Ectodermal cell (in vitro differentiated cells): Measurements from ENCODE around the gene PEX12. TPM values are rescaled to one million over a fixed set of nuclear protein-coding genes. Genes with fewer than 3 reads are reported as not detected.
"Not testable (repeated sequence)": the region's sequence is repeated elsewhere in the genome, so short reads cannot be mapped to it uniquely, and the experiment has no call there.

Experiments
- H3K27ac ChIP-seq: 2 replicates; pipeline ENCODE4 v1.7.0; 2013; ENCODE audit warnings: mild to moderate bottlenecking, low read depth, low read length; ENCODE audit not compliant: insufficient read depth, poor library complexity, severe bottlenecking
- H3K27me3 ChIP-seq: 2 replicates; pipeline ENCODE4 v1.7.0; 2013; ENCODE audit warnings: mild to moderate bottlenecking, low read length; ENCODE audit not compliant: insufficient read depth, control insufficient read depth, poor library complexity, severe bottlenecking
- H3K36me3 ChIP-seq: one replicate; pipeline ENCODE4 v1.7.0; 2013; ENCODE audit warnings: low read length; ENCODE audit not compliant: control insufficient read depth, insufficient read depth
- H3K4me1 ChIP-seq: one replicate; pipeline ENCODE4 v1.7.0; 2013; ENCODE audit warnings: low read length; ENCODE audit not compliant: control insufficient read depth, insufficient read depth
- H3K4me3 ChIP-seq: 2 replicates; pipeline ENCODE4 v1.7.0; 2013; ENCODE audit warnings: low read depth, low read length, control low read depth; ENCODE audit not compliant: insufficient read depth
- H3K9me3 ChIP-seq: 2 replicates; pipeline ENCODE4 v1.7.0; 2013; ENCODE audit warnings: mild to moderate bottlenecking, low read length, moderate library complexity; ENCODE audit not compliant: control insufficient read depth
- WGBS, 2 experiments: methylation state at CpG; one replicate each; pipeline ENCODE4 v1.1.7; 2013; ENCODE audit warnings: missing lambda C conversion rate in 2 of 2; 5-methylcytosine and 5-hydroxymethylcytosine counted together
- polyA plus RNA-seq, 4 experiments: library from polyadenylated mRNA; stranded (reverse); fragments of 50-300 nt; gene quantifications; one replicate each; pipeline ENCODE4 v1.2.3, GENCODE V29; 2013

The PEX12 gene
- polyA plus RNA-seq (2013, experiment 1 of 4), result 6.3 TPM
- polyA plus RNA-seq (2013, experiment 2 of 4), result 6.8 TPM
- 7.0 TPM for polyA plus RNA-seq (2013, experiment 3 of 4)
- 7.1 TPM for polyA plus RNA-seq (2013, experiment 4 of 4)

GRCh38 chr17:35578197-35578928 is at the start of gene PEX12:
Gene PEX12, minus strand, starts transcription at chr17:35578571. Its CDS starts 550 bp downstream, at chr17:35578021.
- WGBS, 2 experiments, result 1% methylated on average over 45 of the region's 45 CpGs
- Histone ChIP-seq H3K4me3 (peak within 1 kb of the TSS; percentile 74), H3K36me3 (no peaks in the 10 kb centered on the region), H3K27me3 (no peaks in the 10 kb centered on the region), H3K4me1 (peaks cover 7% of the 10 kb centered on the region), H3K9me3 (no peaks in the 10 kb centered on the region), H3K27ac (peak within 1 kb of the TSS; percentile 81)

DNA sequence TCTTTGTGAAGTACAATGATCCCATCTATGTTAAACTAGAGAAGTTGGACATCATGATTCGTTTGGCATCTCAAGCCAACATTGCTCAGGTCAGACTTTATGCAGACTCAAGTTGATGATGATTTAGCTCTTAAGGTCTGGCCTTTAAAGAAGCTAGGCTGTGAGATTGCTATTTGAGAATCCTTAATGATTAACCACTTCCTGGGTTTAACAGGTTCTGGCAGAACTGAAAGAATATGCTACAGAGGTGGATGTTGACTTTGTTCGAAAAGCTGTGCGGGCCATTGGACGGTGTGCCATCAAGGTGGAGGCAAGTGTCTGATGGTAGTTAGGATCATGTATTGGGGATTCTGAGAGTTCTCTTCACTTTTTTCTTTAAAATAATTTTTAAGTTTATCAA is 49.0 kb upstream of the PEX12 start:
- no peaks in the 10 kb centered on the region for H3K9me3 ChIP-seq
- no peak overlapping the region for H3K27ac ChIP-seq
- 96 to 100% methylated on average over 4 of the region's 4 CpGs for WGBS, 2 experiments
- peaks cover 11% of the 10 kb centered on the region for H3K36me3 ChIP-seq
- no peaks in the 10 kb centered on the region for H3K27me3 ChIP-seq
- H3K4me1 ChIP-seq, result no peaks in the 10 kb centered on the region
- H3K4me3 ChIP-seq, result no peak overlapping the region

GRCh38 chr17:35621768-35622167 is 43.4 kb upstream of the PEX12 start:
- Histone ChIP-seq H3K27me3 (no peaks in the 10 kb centered on the region), H3K27ac (no peak overlapping the region), H3K4me3 (no peak overlapping the region), H3K9me3 (no peaks in the 10 kb centered on the region), H3K36me3 (peaks cover 7% of the 10 kb centered on the region), H3K4me1 (no peaks in the 10 kb centered on the region)
- WGBS, 2 experiments, result no CpG with 5 or more reads among the region's 1 CpG

DNA sequence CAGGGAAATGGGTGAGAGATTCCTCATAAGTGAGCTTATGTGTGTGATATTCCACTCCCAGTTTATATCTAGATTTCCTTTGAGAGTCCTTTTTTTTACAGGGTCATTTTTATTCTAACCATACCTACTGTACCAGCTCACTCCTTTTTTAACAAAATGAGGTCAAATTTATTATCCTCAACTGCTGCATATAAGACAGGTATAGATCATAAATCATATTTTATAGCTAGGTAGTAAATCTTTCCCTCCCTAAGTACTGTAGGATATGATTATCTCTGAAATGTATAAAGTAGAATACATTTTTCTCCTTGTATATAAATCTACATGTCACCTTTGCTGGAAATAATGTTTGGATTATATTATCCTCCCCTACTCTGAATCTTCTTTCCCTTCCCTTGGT is 40.3 kb upstream of the PEX12 start:
- H3K9me3 ChIP-seq, result no peaks in the 10 kb centered on the region
- H3K4me1 ChIP-seq, result no peaks in the 10 kb centered on the region
- no peak overlapping the region for H3K4me3 ChIP-seq
- H3K36me3 ChIP-seq, result no peaks in the 10 kb centered on the region
- H3K27me3 ChIP-seq, result no peaks in the 10 kb centered on the region
- H3K27ac ChIP-seq, result no peak overlapping the region

DNA sequence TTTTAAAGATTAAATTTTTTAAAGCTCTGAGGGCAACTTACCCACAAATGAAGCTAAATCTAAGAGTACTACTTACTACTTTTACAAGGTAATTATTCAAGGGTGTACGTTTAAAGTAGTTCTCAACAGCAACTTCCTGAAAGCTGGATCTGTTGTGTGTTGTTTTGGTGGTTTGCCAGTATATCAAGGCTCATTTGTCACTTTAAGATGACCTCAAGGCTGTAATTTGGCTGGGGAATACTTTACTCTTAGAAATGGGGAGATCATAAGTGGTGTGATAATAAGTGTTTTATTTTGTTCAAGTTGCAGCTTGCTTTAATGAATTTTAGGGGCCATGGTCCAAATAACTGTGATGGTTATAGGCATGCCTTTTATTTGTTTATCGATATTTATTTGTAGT is 39.1 kb upstream of the PEX12 start:
- Histone ChIP-seq H3K4me1 (no peaks in the 10 kb centered on the region), H3K4me3 (no peak overlapping the region), H3K36me3 (no peaks in the 10 kb centered on the region), H3K27ac (no peak overlapping the region), H3K9me3 (no peaks in the 10 kb centered on the region), H3K27me3 (no peaks in the 10 kb centered on the region)
- WGBS, 2 experiments, result 85 to 100% methylated on average over 1 to 2 of the region's 2 CpGs

- Histone ChIP-seq H3K4me3 (no peak overlapping the region), H3K27ac (no peak overlapping the region), H3K9me3 (no peaks in the 10 kb centered on the region), H3K4me1 (no peaks in the 10 kb centered on the region), H3K27me3 (no peaks in the 10 kb centered on the region), H3K36me3 (no peaks in the 10 kb centered on the region)
- 94 to 99% methylated on average over 7 of the region's 7 CpGs for WGBS, 2 experiments
These were observed 38.2 kb upstream of the PEX12 start for GRCh38 chr17:35616536-35616935.

GRCh38 chr17:35614810-35615209 is 36.4 kb upstream of the PEX12 start:
- Histone ChIP-seq H3K27ac (no peak overlapping the region), H3K4me1 (no peaks in the 10 kb centered on the region), H3K9me3 (no peaks in the 10 kb centered on the region), H3K36me3 (no peaks in the 10 kb centered on the region), H3K4me3 (no peak overlapping the region), H3K27me3 (no peaks in the 10 kb centered on the region)
- whole genome bisulfite sequencing, 2 experiments, result 94 to 97% methylated on average over 3 of the region's 3 CpGs

DNA sequence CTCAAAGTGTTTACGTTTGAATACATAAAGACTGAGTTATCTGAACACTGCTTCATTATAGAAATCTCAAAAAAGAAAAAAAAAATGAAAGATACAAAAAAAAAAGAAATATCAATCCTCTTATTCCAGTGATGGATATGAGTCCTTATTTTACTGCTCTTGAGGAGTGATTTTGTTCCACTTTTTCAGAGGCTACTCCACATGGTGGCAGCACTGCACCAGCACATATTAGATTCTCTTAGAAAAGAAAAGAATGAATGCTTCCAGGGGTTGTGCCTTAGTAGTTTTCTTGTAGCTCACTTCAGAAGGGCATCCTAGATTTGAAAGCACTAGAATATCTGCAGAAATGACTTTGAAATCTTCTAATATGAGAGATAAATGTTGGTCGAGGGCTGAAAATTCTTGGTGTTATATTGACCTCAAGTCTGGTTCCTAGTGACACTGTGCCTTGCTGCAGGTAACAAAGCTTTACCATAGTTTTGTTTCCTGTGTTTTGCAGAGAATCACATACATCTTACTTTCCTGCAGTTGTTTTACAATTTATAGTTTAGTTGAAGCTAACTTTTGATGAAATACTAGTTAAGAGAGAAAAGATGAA is 34.7 kb upstream of the PEX12 start:
- WGBS, 2 experiments, result 76 to 81% methylated on average over 1 of the region's 2 CpGs
- Histone ChIP-seq H3K4me1 (no peaks in the 10 kb centered on the region), H3K27me3 (no peaks in the 10 kb centered on the region), H3K36me3 (peaks cover 5% of the 10 kb centered on the region), H3K4me3 (no peak overlapping the region), H3K27ac (no peak overlapping the region), H3K9me3 (no peaks in the 10 kb centered on the region)

DNA sequence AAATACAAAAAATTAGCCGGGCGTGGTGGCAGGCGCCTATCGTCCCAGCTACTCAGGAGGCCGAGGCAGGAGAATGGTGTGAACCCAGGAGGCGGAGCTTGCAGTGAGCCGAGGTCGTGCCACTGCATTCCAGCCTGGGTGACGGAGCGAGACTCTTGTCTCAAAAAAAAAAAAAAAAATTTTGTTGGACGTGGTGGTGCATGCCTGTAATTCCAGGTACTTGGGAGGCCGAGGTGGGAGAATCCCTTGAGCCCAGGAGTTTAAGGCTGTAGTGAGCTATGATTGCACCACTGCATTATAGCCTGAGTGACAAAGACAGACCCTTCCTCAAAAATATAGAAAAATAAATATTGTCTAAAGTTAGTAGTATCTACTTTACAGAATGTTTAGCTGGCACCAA is 32.4 kb upstream of the PEX12 start:
- not testable (repeated sequence) for H3K27ac ChIP-seq, H3K4me3 ChIP-seq, H3K27me3 ChIP-seq, H3K9me3 ChIP-seq, H3K4me1 ChIP-seq
- peaks cover 17% of the 10 kb centered on the region for H3K36me3 ChIP-seq
- WGBS, 2 experiments, result 92 to 94% methylated on average over 12 of the region's 12 CpGs

DNA sequence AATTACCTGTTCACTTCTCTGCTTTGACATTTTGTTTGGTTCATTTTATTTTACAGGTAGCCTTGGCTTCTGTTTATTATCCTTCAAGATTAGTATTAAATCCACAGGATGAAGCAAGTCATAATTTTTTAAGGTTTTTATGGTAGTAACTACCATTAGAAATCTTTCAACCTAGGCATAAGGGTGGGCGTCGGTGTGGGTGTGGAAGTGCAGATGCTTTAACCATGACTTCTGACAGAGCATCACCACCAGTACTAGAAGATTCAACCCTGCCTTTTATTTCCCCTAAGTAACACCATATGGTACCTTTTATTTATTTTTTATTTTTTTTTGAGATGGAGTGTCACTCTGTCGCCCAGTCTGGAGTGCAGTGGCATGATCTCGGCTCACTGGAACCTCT is 31.5 kb upstream of the PEX12 start:
- H3K27ac ChIP-seq, result no peak overlapping the region
- H3K36me3 ChIP-seq, result peaks cover 17% of the 10 kb centered on the region
- no peaks in the 10 kb centered on the region for H3K27me3 ChIP-seq
- H3K9me3 ChIP-seq, result no peaks in the 10 kb centered on the region
- 93 to 95% methylated on average over 4 of the region's 4 CpGs for WGBS, 2 experiments
- H3K4me1 ChIP-seq, result no peaks in the 10 kb centered on the region
- no peak overlapping the region for H3K4me3 ChIP-seq
